ENCODE results near the gene CTIF.

- TF ChIP-seq, protein P1, sequence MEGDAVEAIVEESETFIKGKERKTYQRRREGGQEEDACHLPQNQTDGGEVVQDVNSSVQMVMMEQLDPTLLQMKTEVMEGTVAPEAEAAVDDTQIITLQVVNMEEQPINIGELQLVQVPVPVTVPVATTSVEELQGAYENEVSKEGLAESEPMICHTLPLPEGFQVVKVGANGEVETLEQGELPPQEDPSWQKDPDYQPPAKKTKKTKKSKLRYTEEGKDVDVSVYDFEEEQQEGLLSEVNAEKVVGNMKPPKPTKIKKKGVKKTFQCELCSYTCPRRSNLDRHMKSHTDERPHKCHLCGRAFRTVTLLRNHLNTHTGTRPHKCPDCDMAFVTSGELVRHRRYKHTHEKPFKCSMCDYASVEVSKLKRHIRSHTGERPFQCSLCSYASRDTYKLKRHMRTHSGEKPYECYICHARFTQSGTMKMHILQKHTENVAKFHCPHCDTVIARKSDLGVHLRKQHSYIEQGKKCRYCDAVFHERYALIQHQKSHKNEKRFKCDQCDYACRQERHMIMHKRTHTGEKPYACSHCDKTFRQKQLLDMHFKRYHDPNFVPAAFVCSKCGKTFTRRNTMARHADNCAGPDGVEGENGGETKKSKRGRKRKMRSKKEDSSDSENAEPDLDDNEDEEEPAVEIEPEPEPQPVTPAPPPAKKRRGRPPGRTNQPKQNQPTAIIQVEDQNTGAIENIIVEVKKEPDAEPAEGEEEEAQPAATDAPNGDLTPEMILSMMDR (IDR thresholded peaks at IDR 0.05; ENCODE audit: low read length) = no peak
- no peak for TF ChIP-seq EZH2 (optimal IDR thresholded peaks at IDR 0.05; ENCODE audit: low read depth, low read length)
These were observed 9.0 kb upstream of the CTIF start for GRCh38 chr18:48529796-48530195.

Data from MM.1S (cell line).